Measurements from ENCODE around the gene CNOT9.

- no peak for TF ChIP-seq CTCF (IDR thresholded peaks at IDR 0.05)
- no peak for TF ChIP-seq POLR2AphosphoS5 (IDR thresholded peaks at IDR 0.05)
Observed at GRCh38 chr2:218546012-218546411, 22.6 kb upstream of the CNOT9 start.

Data from breast epithelium (tissue), 3 donors.